Measurements from ENCODE around the gene SMG9.
"Not testable (repeated sequence)": the region's sequence is repeated elsewhere in the genome, so short reads cannot be mapped to it uniquely, and the experiment has no call there.

Gene SMG9

GRCh38 chr19:43683905-43684304 is 70.9 kb downstream of the SMG9 start:
- no peak overlapping the region for H3K27ac ChIP-seq
- H3K4me1 ChIP-seq (ENCODE audit: low read depth, poor library complexity, severe bottlenecking): no peaks in the 10 kb centered on the region
- H3K27me3 ChIP-seq (ENCODE audit: insufficient read depth, low read depth): no peaks in the 10 kb centered on the region
- H4K20me1 ChIP-seq (ENCODE audit: insufficient read depth): no peaks in the 10 kb centered on the region
- no peaks in the 10 kb centered on the region for H3K79me2 ChIP-seq (ENCODE audit: insufficient read depth, low read depth)
- H2AFZ ChIP-seq (ENCODE audit: low read depth): no peak overlapping the region
- no peak overlapping the region for H3K9ac ChIP-seq
- TF ChIP-seq CTCF (conservative IDR thresholded peaks at IDR 0.05; ENCODE audit: low read depth, low read length): no peak
- no peaks in the 10 kb centered on the region for H3K36me3 ChIP-seq (ENCODE audit: insufficient read depth)
- no peak overlapping the region for H3K4me2 ChIP-seq
- H3K4me3 ChIP-seq (IDR thresholded peaks at IDR 0.05; ENCODE audit: insufficient read depth, low read depth, low read length): no peak overlapping the region

GRCh38 chr19:43682824-43683661 is 71.7 kb downstream of the SMG9 start:
- Histone ChIP-seq H3K9ac (no peak overlapping the region), H4K20me1 (ENCODE audit: insufficient read depth) (no peaks in the 10 kb centered on the region), H3K4me1 (ENCODE audit: low read depth, poor library complexity, severe bottlenecking) (no peaks in the 10 kb centered on the region), H3K27me3 (ENCODE audit: insufficient read depth, low read depth) (no peaks in the 10 kb centered on the region), H2AFZ (ENCODE audit: low read depth) (no peak overlapping the region), H3K36me3 (ENCODE audit: insufficient read depth) (no peaks in the 10 kb centered on the region), H3K4me2 (no peak overlapping the region), H3K79me2 (ENCODE audit: insufficient read depth, low read depth) (no peaks in the 10 kb centered on the region), H3K27ac (no peak overlapping the region), H3K4me3 (IDR thresholded peaks at IDR 0.05; ENCODE audit: insufficient read depth, low read depth, low read length) (no peak overlapping the region)
- no peak for TF ChIP-seq CTCF (conservative IDR thresholded peaks at IDR 0.05; ENCODE audit: low read depth, low read length)

GRCh38 chr19:43682269-43682668 is 72.5 kb downstream of the SMG9 start:
- H2AFZ ChIP-seq (ENCODE audit: low read depth); H3K27me3 ChIP-seq (ENCODE audit: insufficient read depth, low read depth); H3K4me2 ChIP-seq; H3K27ac ChIP-seq; H4K20me1 ChIP-seq (ENCODE audit: insufficient read depth); H3K4me1 ChIP-seq (ENCODE audit: low read depth, poor library complexity, severe bottlenecking); H3K4me3 ChIP-seq (IDR thresholded peaks at IDR 0.05; ENCODE audit: insufficient read depth, low read depth, low read length); H3K79me2 ChIP-seq (ENCODE audit: insufficient read depth, low read depth); H3K36me3 ChIP-seq (ENCODE audit: insufficient read depth); H3K9ac ChIP-seq: not testable (repeated sequence)

- Histone ChIP-seq H4K20me1 (ENCODE audit: insufficient read depth) (no peaks in the 10 kb centered on the region), H2AFZ (ENCODE audit: low read depth) (no peak overlapping the region), H3K9ac (no peak overlapping the region), H3K4me2 (no peak overlapping the region), H3K36me3 (ENCODE audit: insufficient read depth) (no peaks in the 10 kb centered on the region), H3K79me2 (ENCODE audit: insufficient read depth, low read depth) (no peaks in the 10 kb centered on the region), H3K27ac (no peak overlapping the region), H3K4me3 (IDR thresholded peaks at IDR 0.05; ENCODE audit: insufficient read depth, low read depth, low read length) (no peak overlapping the region), H3K4me1 (ENCODE audit: low read depth, poor library complexity, severe bottlenecking) (no peaks in the 10 kb centered on the region), H3K27me3 (ENCODE audit: insufficient read depth, low read depth) (no peaks in the 10 kb centered on the region)
- TF ChIP-seq CTCF (conservative IDR thresholded peaks at IDR 0.05; ENCODE audit: low read depth, low read length): no peak
Observed at GRCh38 chr19:43681821-43682220, 72.9 kb downstream of the SMG9 start.

GRCh38 chr19:43678512-43679261 is 76.1 kb downstream of the SMG9 start:
- Histone ChIP-seq H4K20me1 (ENCODE audit: insufficient read depth) (no peaks in the 10 kb centered on the region), H2AFZ (ENCODE audit: low read depth) (no peak overlapping the region), H3K9ac (no peak overlapping the region), H3K79me2 (ENCODE audit: insufficient read depth, low read depth) (no peaks in the 10 kb centered on the region), H3K27me3 (ENCODE audit: insufficient read depth, low read depth) (no peaks in the 10 kb centered on the region), H3K4me1 (ENCODE audit: low read depth, poor library complexity, severe bottlenecking) (peaks cover 5% of the 10 kb centered on the region), H3K4me2 (no peak overlapping the region), H3K27ac (no peak overlapping the region), H3K36me3 (ENCODE audit: insufficient read depth) (no peaks in the 10 kb centered on the region), H3K4me3 (IDR thresholded peaks at IDR 0.05; ENCODE audit: insufficient read depth, low read depth, low read length) (no peak overlapping the region)
- no peak for TF ChIP-seq CTCF (conservative IDR thresholded peaks at IDR 0.05; ENCODE audit: low read depth, low read length)
